Glutamatergic neuron (in vitro differentiated cells): ENCODE results near the gene RAB8B. TPM values are rescaled to one million over a fixed set of nuclear protein-coding genes. Genes with fewer than 3 reads are reported as not detected.

Experiments
- DNase-seq: peaks from one replicate; pipeline ENCODE4 v3.0.0; 2022
- H3K27ac Mint-ChIP-seq: one replicate; pipeline ENCODE4 v1.8.0; 2020; ENCODE audit warnings: mild to moderate bottlenecking, mixed read lengths, inconsistent platforms; ENCODE audit not compliant: unreplicated experiment
- H3K27me3 Mint-ChIP-seq: one replicate; pipeline ENCODE4 v1.8.0; 2020; ENCODE audit warnings: mild to moderate bottlenecking, moderate library complexity, mixed read lengths, inconsistent platforms; ENCODE audit not compliant: unreplicated experiment
- H3K36me3 Mint-ChIP-seq: one replicate; pipeline ENCODE4 v1.8.0; 2020; ENCODE audit warnings: mild to moderate bottlenecking, mixed read lengths, inconsistent platforms; ENCODE audit not compliant: unreplicated experiment
- H3K4me1 Mint-ChIP-seq: one replicate; pipeline ENCODE4 v1.8.0; 2020; ENCODE audit warnings: mild to moderate bottlenecking, low read depth, mixed read lengths, inconsistent platforms; ENCODE audit not compliant: unreplicated experiment
- H3K4me3 Mint-ChIP-seq: one replicate; pipeline ENCODE4 v1.8.0; 2020; ENCODE audit warnings: mild to moderate bottlenecking, mixed read lengths, inconsistent platforms; ENCODE audit not compliant: unreplicated experiment
- H3K9me3 Mint-ChIP-seq: one replicate; pipeline ENCODE4 v1.8.0; 2020; ENCODE audit warnings: mild to moderate bottlenecking, moderate library complexity, mixed read lengths, inconsistent platforms; ENCODE audit not compliant: unreplicated experiment
- total RNA-seq: library from RNA; stranded (reverse); fragmentation: NEBNext Ultra II Directional; extraction: Animal tissue kit (Norgen Biotek cat#: 25700); gene quantifications from one replicate; pipeline ENCODE4 v1.2.1, GENCODE V29; 2021; ENCODE audit not compliant: unreplicated experiment
- TF ChIP-seq, protein P1 (sequence below): fragments of 200-600 bp; sonication (generic); IDR thresholded peaks from one replicate; pipeline ENCODE4 v1.5.0; 2021; ENCODE audit not compliant: partially characterized antibody, unreplicated experiment

RAB8B gene
- total RNA-seq, 1 donor from 2014 or later, result 70.4 TPM

GRCh38 chr15:63192619-63193206 is 3.3 kb downstream of the RAB8B start:
- no peak for DNase-seq
- no peak overlapping the region for H3K27ac Mint-ChIP-seq

DNA sequence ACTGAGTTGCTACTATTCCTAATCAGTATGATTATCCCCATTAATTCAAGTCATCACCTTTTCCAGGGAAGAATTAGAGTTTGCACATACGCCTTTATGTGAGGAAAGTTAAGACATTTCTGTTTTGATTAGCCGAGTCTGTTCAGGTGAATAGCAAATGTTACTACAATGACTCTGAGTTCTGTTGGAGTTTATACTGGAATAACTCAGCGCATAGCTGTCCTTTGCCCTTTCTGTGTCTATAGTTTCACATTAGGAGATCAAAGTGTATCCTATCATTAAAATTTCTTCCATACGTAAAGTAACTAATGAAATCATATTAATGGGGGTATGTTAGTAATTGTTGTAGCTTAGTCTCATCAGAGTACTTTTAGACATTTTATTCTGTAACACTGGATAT is 4.9 kb downstream of the RAB8B start:
- Mint-ChIP-seq H3K4me3 (peak overlapping the region; percentile 43), H3K9me3 (no peaks in the 10 kb centered on the region), H3K4me1 (peaks cover 62% of the 10 kb centered on the region), H3K36me3 (no peaks in the 10 kb centered on the region), H3K27me3 (peaks cover 7% of the 10 kb centered on the region), H3K27ac (peak overlapping the region; percentile 44)
- TF ChIP-seq, protein P1, sequence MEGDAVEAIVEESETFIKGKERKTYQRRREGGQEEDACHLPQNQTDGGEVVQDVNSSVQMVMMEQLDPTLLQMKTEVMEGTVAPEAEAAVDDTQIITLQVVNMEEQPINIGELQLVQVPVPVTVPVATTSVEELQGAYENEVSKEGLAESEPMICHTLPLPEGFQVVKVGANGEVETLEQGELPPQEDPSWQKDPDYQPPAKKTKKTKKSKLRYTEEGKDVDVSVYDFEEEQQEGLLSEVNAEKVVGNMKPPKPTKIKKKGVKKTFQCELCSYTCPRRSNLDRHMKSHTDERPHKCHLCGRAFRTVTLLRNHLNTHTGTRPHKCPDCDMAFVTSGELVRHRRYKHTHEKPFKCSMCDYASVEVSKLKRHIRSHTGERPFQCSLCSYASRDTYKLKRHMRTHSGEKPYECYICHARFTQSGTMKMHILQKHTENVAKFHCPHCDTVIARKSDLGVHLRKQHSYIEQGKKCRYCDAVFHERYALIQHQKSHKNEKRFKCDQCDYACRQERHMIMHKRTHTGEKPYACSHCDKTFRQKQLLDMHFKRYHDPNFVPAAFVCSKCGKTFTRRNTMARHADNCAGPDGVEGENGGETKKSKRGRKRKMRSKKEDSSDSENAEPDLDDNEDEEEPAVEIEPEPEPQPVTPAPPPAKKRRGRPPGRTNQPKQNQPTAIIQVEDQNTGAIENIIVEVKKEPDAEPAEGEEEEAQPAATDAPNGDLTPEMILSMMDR, result no peak
- DNase-seq, result no peak

More at GRCh38 chr15:63192619-63193206, 3.3 kb downstream of the RAB8B start:
- Mint-ChIP-seq H3K27me3 (peaks cover 7% of the 10 kb centered on the region), H3K9me3 (no peaks in the 10 kb centered on the region), H3K4me1 (peaks cover 55% of the 10 kb centered on the region), H3K4me3 (peak overlapping the region; percentile 81), H3K36me3 (no peaks in the 10 kb centered on the region)
- TF ChIP-seq, protein P1, result no peak

- TF ChIP-seq, protein P1, result no peak
- Mint-ChIP-seq H3K9me3 (no peaks in the 10 kb centered on the region), H3K4me1 (peaks cover 66% of the 10 kb centered on the region), H3K27ac (peak overlapping the region; percentile 79), H3K27me3 (peaks cover 3% of the 10 kb centered on the region), H3K36me3 (no peaks in the 10 kb centered on the region), H3K4me3 (peak overlapping the region; percentile 59)
- no peak for DNase-seq
Observed at GRCh38 chr15:63194880-63195568, 5.6 kb downstream of the RAB8B start.

DNA sequence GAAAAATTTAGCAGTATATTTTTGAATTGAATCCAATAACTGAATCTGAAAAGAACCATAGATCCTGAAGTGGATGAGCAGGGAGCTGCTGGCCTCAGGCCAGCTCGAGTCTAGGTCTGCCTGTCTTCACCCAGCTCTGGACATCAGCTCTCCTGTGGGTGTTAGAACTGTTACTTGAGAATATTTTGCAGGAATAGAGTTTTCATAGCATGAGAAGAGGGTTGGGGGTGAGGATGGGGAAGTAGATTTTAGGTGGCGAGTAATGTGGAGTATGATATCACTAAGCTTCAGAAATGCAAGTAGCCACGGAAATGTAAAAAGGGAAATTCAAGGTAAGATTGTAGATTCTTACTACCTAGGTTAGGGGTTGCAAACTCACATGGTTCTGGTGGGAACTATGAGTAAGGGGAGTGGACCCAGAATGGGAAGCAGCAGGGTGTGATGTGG is 6.2 kb downstream of the RAB8B start:
- Mint-ChIP-seq H3K36me3 (no peaks in the 10 kb centered on the region), H3K27ac (peak overlapping the region; percentile 79), H3K27me3 (peaks cover 2% of the 10 kb centered on the region), H3K9me3 (no peaks in the 10 kb centered on the region), H3K4me3 (peak overlapping the region; percentile 59), H3K4me1 (peaks cover 67% of the 10 kb centered on the region)
- DNase-seq, result no peak
- TF ChIP-seq, protein P1, result no peak

DNA sequence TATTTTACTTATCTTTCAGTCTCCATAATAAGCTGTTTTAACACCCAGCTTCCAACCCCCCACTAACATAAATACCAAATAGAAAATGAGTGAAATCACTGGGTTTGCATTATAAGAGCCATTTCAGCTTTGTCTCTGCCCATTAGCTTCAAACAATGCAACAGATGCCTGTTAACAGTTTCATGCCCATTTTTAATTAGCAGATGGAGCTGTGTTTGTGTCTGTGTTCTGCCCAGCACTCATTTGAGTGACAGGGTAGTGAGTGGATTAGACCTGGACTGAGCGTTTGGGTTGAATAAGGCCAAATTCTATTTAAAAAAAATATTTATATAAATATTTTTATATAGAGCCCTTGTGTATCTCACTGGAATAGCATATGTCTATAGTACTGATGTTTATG is 7.4 kb downstream of the RAB8B start:
- Mint-ChIP-seq H3K36me3 (no peaks in the 10 kb centered on the region), H3K9me3 (no peaks in the 10 kb centered on the region), H3K4me1 (peaks cover 65% of the 10 kb centered on the region), H3K4me3 (no peak overlapping the region), H3K27ac (peak overlapping the region; percentile 92), H3K27me3 (peaks cover 2% of the 10 kb centered on the region)
- no peak for DNase-seq
- TF ChIP-seq, protein P1, result no peak
